ENCODE data around the gene IL1R2. TPM values are rescaled to one million over a fixed set of nuclear protein-coding genes. Genes with fewer than 3 reads are reported as not detected.

Gene IL1R2
- total RNA-seq, 1 donor from 2014 or later, result 101 TPM

- no peak for DNase-seq (ENCODE audit: low spot score)
Observed at GRCh38 chr2:101972621-101973434, 18.9 kb upstream of the IL1R2 start.

- no peak for DNase-seq (ENCODE audit: low spot score)
Observed at GRCh38 chr2:101974663-101975062, 17.1 kb upstream of the IL1R2 start.

GRCh38 chr2:101975171-101975870 is 16.4 kb upstream of the IL1R2 start:
- no peak for DNase-seq (ENCODE audit: low spot score)

GRCh38 chr2:101976891-101977290 is 14.9 kb upstream of the IL1R2 start:
- DNase-seq (ENCODE audit: low spot score), result no peak

GRCh38 chr2:101980368-101980767 is 11.4 kb upstream of the IL1R2 start:
- DNase-seq (ENCODE audit: low spot score), result no peak

- no peak for DNase-seq (ENCODE audit: low spot score)
Observed at GRCh38 chr2:101981066-101981465, 10.7 kb upstream of the IL1R2 start.

GRCh38 chr2:101981504-101981903 is 10.3 kb upstream of the IL1R2 start:
- DNase-seq (ENCODE audit: low spot score), result no peak

GRCh38 chr2:101982495-101983029 is 9.2 kb upstream of the IL1R2 start:
- DNase-seq (ENCODE audit: low spot score), result no peak

- DNase-seq (ENCODE audit: low spot score), result no peak
Observed at GRCh38 chr2:101983486-101983885, 8.3 kb upstream of the IL1R2 start.

GRCh38 chr2:101983928-101984327 is 7.8 kb upstream of the IL1R2 start:
- no peak for DNase-seq (ENCODE audit: low spot score)

GRCh38 chr2:101984656-101985055 is 7.1 kb upstream of the IL1R2 start:
- DNase-seq (ENCODE audit: low spot score), result no peak

- DNase-seq (ENCODE audit: low spot score), result no peak
Observed at GRCh38 chr2:101985101-101985792, 6.5 kb upstream of the IL1R2 start.

GRCh38 chr2:101985793-101986164 is 6.0 kb upstream of the IL1R2 start:
- DNase-seq (ENCODE audit: low spot score), result no peak

- DNase-seq (ENCODE audit: low spot score), result no peak
Observed at GRCh38 chr2:101986376-101986775, 5.4 kb upstream of the IL1R2 start.

GRCh38 chr2:101986804-101987740 is 4.7 kb upstream of the IL1R2 start:
- DNase-seq (ENCODE audit: low spot score), result no peak

GRCh38 chr2:101987832-101988231 is 3.9 kb upstream of the IL1R2 start:
- no peak for DNase-seq (ENCODE audit: low spot score)

- no peak for DNase-seq (ENCODE audit: low spot score)
Observed at GRCh38 chr2:101988541-101988940, 3.2 kb upstream of the IL1R2 start.

- DNase-seq (ENCODE audit: low spot score), result no peak
Observed at GRCh38 chr2:101989740-101990460, 1.9 kb upstream of the IL1R2 start.

GRCh38 chr2:101993772-101994171 is 2.0 kb downstream of the IL1R2 start:
- no peak for DNase-seq (ENCODE audit: low spot score)

- no peak for DNase-seq (ENCODE audit: low spot score)
Observed at GRCh38 chr2:101995019-101995418, 3.3 kb downstream of the IL1R2 start.

All from mesenteric fat pad (tissue), 1 donor.